Urinary bladder (tissue), 4 donors: ENCODE data around the gene ADAM12. TPM values are rescaled to one million over a fixed set of nuclear protein-coding genes. Genes with fewer than 3 reads are reported as not detected.

Experiments used
- DNase-seq: peaks from one replicate; pipeline ENCODE4 v3.0.0-alpha.2; 2015; ENCODE audit errors: extremely low spot score
- H3K27ac ChIP-seq: one replicate; pipeline ENCODE4 v1.5.1; 2013; ENCODE audit warnings: low read depth, mild to moderate bottlenecking, moderate library complexity
- H3K36me3 ChIP-seq: one replicate; pipeline ENCODE4 v1.6.1; 2013; ENCODE audit warnings: mild to moderate bottlenecking, moderate library complexity; ENCODE audit not compliant: insufficient read depth
- H3K4me1 ChIP-seq: one replicate; pipeline ENCODE4 v1.6.1; 2013; ENCODE audit warnings: mild to moderate bottlenecking, moderate library complexity; ENCODE audit not compliant: insufficient read depth
- H3K4me3 ChIP-seq: one replicate; pipeline ENCODE4 v1.5.1; 2013; ENCODE audit warnings: low read depth, low read length
- WGBS: extraction: QIAGEN DNeasy Blood & Tissue Kit; methylation state at CpG from one replicate; pipeline ENCODE4 v1.1.7; 2013; 5-methylcytosine and 5-hydroxymethylcytosine counted together
- polyA plus RNA-seq: library from polyadenylated mRNA; stranded (reverse); fragments of 200-250 nt; gene quantifications from one replicate; pipeline ENCODE4 v1.2.3, GENCODE V29; 2013
- total RNA-seq: library from RNA; depleted of rRNA; stranded (reverse); fragments of >200 nt; gene quantifications from one replicate; pipeline ENCODE4 v1.2.3, GENCODE V29; 2014
- donor health status: healthy with polysubstance abuse.
- donor health status: healthy.

The ADAM12 gene
- total and polyA plus RNA-seq, 2 donors: 2.1 to 95.0 TPM

- no peak for DNase-seq
- 76% methylated on average over 15 of the region's 15 CpGs for WGBS
Measured at GRCh38 chr10:126233182-126234148, 154.8 kb downstream of the ADAM12 start.

GRCh38 chr10:126230587-126230986 lies 157.7 kb downstream of the ADAM12 start:
- 87% methylated on average over 2 of the region's 2 CpGs for WGBS
- no peak overlapping the region for H3K4me3 ChIP-seq

More at GRCh38 chr10:126233182-126234148, 154.8 kb downstream of the ADAM12 start:
- no peaks in the 10 kb centered on the region for H3K36me3 ChIP-seq
- H3K4me1 ChIP-seq: no peaks in the 10 kb centered on the region
- H3K27ac ChIP-seq: no peak overlapping the region
- H3K4me3 ChIP-seq: no peak overlapping the region

GRCh38 chr10:126229686-126230085 lies 158.6 kb downstream of the ADAM12 start:
- no peaks in the 10 kb centered on the region for H3K36me3 ChIP-seq
- DNase-seq: no peak
- 95% methylated on average over 8 of the region's 8 CpGs for WGBS
- no peak overlapping the region for H3K27ac ChIP-seq
- no peaks in the 10 kb centered on the region for H3K4me1 ChIP-seq
- no peak overlapping the region for H3K4me3 ChIP-seq

More at GRCh38 chr10:126230587-126230986, 157.7 kb downstream of the ADAM12 start:
- H3K36me3 ChIP-seq: no peaks in the 10 kb centered on the region
- H3K4me1 ChIP-seq: no peaks in the 10 kb centered on the region
- no peak for DNase-seq
- H3K27ac ChIP-seq: no peak overlapping the region

GRCh38 chr10:126227762-126228134 lies 160.5 kb downstream of the ADAM12 start:
- WGBS: 68% methylated on average over 2 of the region's 2 CpGs
- Histone ChIP-seq H3K36me3 (no peaks in the 10 kb centered on the region), H3K27ac (no peak overlapping the region), H3K4me1 (no peaks in the 10 kb centered on the region), H3K4me3 (no peak overlapping the region)
- DNase-seq: no peak

GRCh38 chr10:126226988-126227761 lies 161.1 kb downstream of the ADAM12 start:
- DNase-seq: no peak
- H3K36me3 ChIP-seq: no peaks in the 10 kb centered on the region
- no peak overlapping the region for H3K4me3 ChIP-seq
- no peaks in the 10 kb centered on the region for H3K4me1 ChIP-seq
- 90% methylated on average over 10 of the region's 10 CpGs for WGBS
- no peak overlapping the region for H3K27ac ChIP-seq

GRCh38 chr10:126226205-126226604 lies 162.1 kb downstream of the ADAM12 start:
- no peaks in the 10 kb centered on the region for H3K36me3 ChIP-seq
- DNase-seq: no peak
- H3K4me1 ChIP-seq: no peaks in the 10 kb centered on the region
- no peak overlapping the region for H3K4me3 ChIP-seq
- H3K27ac ChIP-seq: no peak overlapping the region
- 87% methylated on average over 9 of the region's 9 CpGs for WGBS

GRCh38 chr10:126225672-126226008 lies 162.6 kb downstream of the ADAM12 start:
- no peak overlapping the region for H3K4me3 ChIP-seq
- no peak overlapping the region for H3K27ac ChIP-seq
- no peaks in the 10 kb centered on the region for H3K36me3 ChIP-seq
- no peaks in the 10 kb centered on the region for H3K4me1 ChIP-seq
- 70% methylated on average over 9 of the region's 9 CpGs for WGBS
- DNase-seq: no peak

GRCh38 chr10:126224967-126225671 lies 163.2 kb downstream of the ADAM12 start:
- H3K4me3 ChIP-seq: no peak overlapping the region
- no peaks in the 10 kb centered on the region for H3K36me3 ChIP-seq
- H3K27ac ChIP-seq: no peak overlapping the region
- no peaks in the 10 kb centered on the region for H3K4me1 ChIP-seq
- 87% methylated on average over 20 of the region's 20 CpGs for WGBS
- no peak for DNase-seq

GRCh38 chr10:126223512-126224067 lies 164.7 kb downstream of the ADAM12 start:
- Histone ChIP-seq H3K36me3 (no peaks in the 10 kb centered on the region), H3K4me1 (no peaks in the 10 kb centered on the region), H3K27ac (no peak overlapping the region), H3K4me3 (no peak overlapping the region)
- DNase-seq: no peak
- WGBS: 93% methylated on average over 10 of the region's 10 CpGs

- Histone ChIP-seq H3K4me3 (no peak overlapping the region), H3K4me1 (no peaks in the 10 kb centered on the region), H3K36me3 (no peaks in the 10 kb centered on the region), H3K27ac (no peak overlapping the region)
- WGBS: 60% methylated on average over 4 of the region's 4 CpGs
- DNase-seq: no peak
Measured at GRCh38 chr10:126222736-126223511, 165.4 kb downstream of the ADAM12 start.

GRCh38 chr10:126221874-126222273 lies 166.4 kb downstream of the ADAM12 start:
- no peaks in the 10 kb centered on the region for H3K36me3 ChIP-seq
- H3K4me3 ChIP-seq: no peak overlapping the region
- no peak for DNase-seq
- H3K4me1 ChIP-seq: no peaks in the 10 kb centered on the region
- 95% methylated on average over 5 of the region's 5 CpGs for WGBS
- H3K27ac ChIP-seq: no peak overlapping the region

GRCh38 chr10:126218778-126219649 lies 169.3 kb downstream of the ADAM12 start:
- WGBS: 86% methylated on average over 13 of the region's 13 CpGs
- H3K27ac ChIP-seq: no peak overlapping the region
- no peaks in the 10 kb centered on the region for H3K4me1 ChIP-seq
- DNase-seq: no peak
- H3K4me3 ChIP-seq: no peak overlapping the region
- no peaks in the 10 kb centered on the region for H3K36me3 ChIP-seq
